Activated CD8-positive, alpha-beta memory T cell treated with anti-CD3 and anti-CD28 coated beads for 36 hours (primary cell): Measurements from ENCODE around the gene RNASEH1. TPM values are rescaled to one million over a fixed set of nuclear protein-coding genes. Genes with fewer than 3 reads are reported as not detected.
"Not testable (repeated sequence)": the region's sequence is repeated elsewhere in the genome, so short reads cannot be mapped to it uniquely, and the experiment has no call there.

Experiments
- CTCF ChIA-PET: fragments of 350-600 bp; sonication (Branson Sonifier 250); formaldehyde crosslinking; loops from one replicate; lab custom pipeline; 2021; ENCODE audit warnings: antibody characterized with exemption; lab: Charles Lee
- POLR2A ChIA-PET: fragments of 350-600 bp; sonication (Branson Sonifier 250); formaldehyde crosslinking; loops from one replicate; lab custom pipeline; 2021; ENCODE audit warnings: antibody characterized with exemption; lab: Charles Lee
- total RNA-seq, 2 experiments: library from RNA; stranded (reverse); gene quantifications; one replicate each; pipeline ENCODE4 v1.2.3, GENCODE V29; 2021

Gene RNASEH1
- total RNA-seq, 2 experiments from 2014 or later = 38.6 to 41.4 TPM

GRCh38 chr2:3572620-3573019, 14.5 kb upstream of the RNASEH1 start:
- POLR2A ChIA-PET = no interaction called here
- CTCF ChIA-PET = no interaction called here

- CTCF ChIA-PET = no interaction called here
- POLR2A ChIA-PET = no interaction called here
These were observed 13.2 kb upstream of the RNASEH1 start for GRCh38 chr2:3571284-3571683.

- CTCF ChIA-PET, POLR2A ChIA-PET: not testable (repeated sequence)
These were observed 11.5 kb upstream of the RNASEH1 start for GRCh38 chr2:3569656-3570055.

- CTCF ChIA-PET = no interaction called here
- POLR2A ChIA-PET = no interaction called here
These were observed 8.7 kb upstream of the RNASEH1 start for GRCh38 chr2:3566806-3567205.

GRCh38 chr2:3565117-3565516, 7.0 kb upstream of the RNASEH1 start:
- ChIA-PET CTCF (no interaction called here), POLR2A (no interaction called here)

DNA sequence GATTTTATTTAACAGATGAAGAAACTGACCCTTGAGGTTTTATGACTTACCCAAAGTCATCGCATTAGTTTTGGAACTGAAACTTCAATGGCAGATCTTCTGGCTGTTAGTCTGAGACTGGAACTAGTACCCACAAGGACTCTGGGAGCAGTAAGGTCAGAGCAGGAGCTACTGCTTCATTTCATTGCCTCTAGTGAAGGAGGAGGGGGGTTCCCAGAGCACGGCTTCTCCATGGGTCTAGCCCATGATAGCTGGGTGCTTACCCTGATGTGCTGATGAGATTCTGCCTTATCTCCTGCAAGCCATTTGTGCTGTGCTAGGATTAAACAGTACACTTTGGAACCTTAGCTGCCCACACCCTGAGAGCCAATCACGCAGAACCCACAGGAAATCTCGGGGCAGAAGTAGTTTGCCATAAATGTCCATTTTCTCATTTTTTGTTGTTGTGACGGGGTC, 5.4 kb upstream of the RNASEH1 start:
- ChIA-PET CTCF (no interaction called here), POLR2A (no interaction called here)

DNA sequence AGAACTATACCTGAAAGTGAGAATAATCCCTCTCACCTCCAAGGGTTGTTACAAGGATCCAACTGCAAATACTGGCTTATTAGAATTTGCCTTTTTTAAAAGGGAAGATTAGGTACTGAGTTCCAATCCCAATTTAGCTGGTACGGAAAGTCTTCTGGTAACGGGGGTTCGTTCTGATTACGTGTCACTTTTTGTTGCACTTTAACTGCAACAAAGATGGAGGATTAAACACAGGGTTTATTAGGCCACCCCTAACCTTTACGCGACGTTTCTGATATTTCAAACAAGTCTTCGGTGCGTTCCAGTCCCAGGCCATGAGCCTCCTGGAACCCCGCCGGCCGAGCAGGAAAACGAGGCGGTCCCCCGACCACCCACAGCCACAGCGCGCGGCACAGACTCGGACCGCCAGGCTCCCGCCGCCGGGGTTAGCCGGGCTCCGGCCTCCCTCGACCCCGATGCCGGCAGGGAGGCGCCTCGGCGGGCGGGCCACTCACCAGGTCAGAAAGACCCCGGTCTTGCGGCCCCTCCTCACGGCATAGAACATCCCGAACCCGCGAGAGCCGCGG, 411 bp downstream of the RNASEH1 start:
- ChIA-PET POLR2A (interaction anchor here (0.6 to 2.2 kb wide), 7 partner anchors 18 to 335 kb away, joined by 3 to 26 read pairs (median 4); partner anchors contain the start of genes ADI1, EIPR1, RPS7 and TRAPPC12), CTCF (interaction anchor here (0.6 to 1.4 kb wide), 2 partner anchors 17 to 56 kb away, joined by 3 to 5 read pairs; no protein-coding TSS in a partner anchor)

DNA sequence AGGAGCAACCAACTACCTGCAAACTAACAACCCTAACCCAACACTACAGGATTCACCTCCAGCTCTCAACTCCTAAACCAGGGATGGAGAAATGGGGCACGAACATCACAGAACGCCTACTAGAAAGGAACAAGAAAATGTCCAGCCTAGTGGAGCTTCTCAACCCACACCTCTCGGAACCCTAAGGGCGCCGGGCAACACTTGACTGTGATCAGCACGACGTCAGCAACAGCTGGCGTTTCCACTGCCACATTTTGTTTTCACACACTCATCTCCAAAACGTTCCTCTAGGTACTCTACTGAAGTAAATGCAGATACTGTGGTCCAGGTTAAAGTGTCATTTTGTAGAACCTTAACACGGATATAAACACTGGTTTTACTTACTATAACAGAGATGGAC, 4.2 kb downstream of the RNASEH1 start:
- ChIA-PET POLR2A (no interaction called here), CTCF (interaction anchor here (1.1 kb wide), 1 partner anchor 9 kb away, joined by 3 read pairs; no protein-coding TSS in a partner anchor)

- POLR2A ChIA-PET = no interaction called here
- CTCF ChIA-PET = no interaction called here
These were observed 10.2 kb downstream of the RNASEH1 start for GRCh38 chr2:3547915-3548314.

DNA sequence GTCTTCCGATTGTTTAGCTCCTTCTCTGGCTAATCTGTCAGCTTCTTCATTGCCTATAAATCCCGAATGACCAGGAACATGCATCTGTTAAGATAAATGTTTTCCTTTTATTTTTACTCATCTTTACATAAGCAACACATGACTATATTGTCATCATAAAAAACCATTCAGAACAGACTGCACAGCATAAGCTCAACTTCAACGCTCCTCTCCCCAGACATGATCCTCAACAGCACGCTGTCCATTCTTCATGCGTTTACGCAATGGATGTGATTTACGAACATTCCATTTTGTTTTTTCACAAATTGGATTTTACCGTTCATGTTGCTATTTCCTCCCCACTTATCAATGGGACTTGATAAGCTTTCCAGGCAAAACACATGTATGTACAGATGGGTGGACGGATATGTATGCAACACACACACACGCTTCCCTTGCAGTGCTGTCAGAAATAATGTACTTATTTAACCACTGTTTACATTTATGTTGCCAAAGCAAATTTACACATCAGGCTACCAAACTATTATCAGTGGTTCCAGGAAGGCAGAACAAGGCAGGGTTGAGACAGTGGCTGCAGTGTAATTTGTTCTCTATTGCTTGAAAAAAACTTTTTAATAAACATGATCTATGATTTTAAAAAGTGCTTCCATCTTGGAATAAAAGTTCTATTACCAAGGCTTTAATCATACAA, 12.2 kb downstream of the RNASEH1 start:
- POLR2A ChIA-PET = no interaction called here
- CTCF ChIA-PET = interaction anchor here (0.6 kb wide), 1 partner anchor 8 kb away, joined by 3 read pairs; no protein-coding TSS in a partner anchor

GRCh38 chr2:3543023-3543683, 15.0 kb downstream of the RNASEH1 start:
- ChIA-PET CTCF (no interaction called here), POLR2A (no interaction called here)

- CTCF ChIA-PET = no interaction called here
These were observed 16.0 kb downstream of the RNASEH1 start for GRCh38 chr2:3542107-3542506.

DNA sequence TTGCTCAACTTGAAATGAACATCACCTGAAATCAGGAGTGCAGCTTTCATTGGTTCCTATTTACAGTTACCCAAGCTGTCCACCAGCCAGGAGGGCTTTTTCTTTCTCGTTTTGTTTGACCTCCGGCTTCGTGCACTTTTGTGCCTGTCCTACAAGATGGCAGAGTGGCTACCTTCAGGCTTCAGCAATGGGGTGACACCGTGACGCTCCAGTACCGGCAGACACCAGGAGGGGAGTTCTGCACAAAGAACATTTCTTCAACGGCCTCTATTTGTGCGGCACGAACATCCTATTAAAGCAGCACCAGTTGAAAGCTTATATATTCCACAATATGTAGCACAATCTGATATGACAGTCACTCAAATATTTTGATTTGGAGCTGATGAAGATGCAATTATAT, 18.3 kb downstream of the RNASEH1 start:
- ChIA-PET POLR2A (no interaction called here), CTCF (interaction anchor here (0.9 kb wide), 1 partner anchor 112 kb away, joined by 3 read pairs; no protein-coding TSS in a partner anchor)

More at GRCh38 chr2:3542107-3542506, 16.0 kb downstream of the RNASEH1 start:
- POLR2A ChIA-PET = no interaction called here

- ChIA-PET POLR2A (no interaction called here), CTCF (no interaction called here)
These were observed 21.2 kb downstream of the RNASEH1 start for GRCh38 chr2:3536682-3537632.

GRCh38 chr2:3535794-3536681, 22.1 kb downstream of the RNASEH1 start:
- POLR2A ChIA-PET = no interaction called here
- CTCF ChIA-PET = no interaction called here

DNA sequence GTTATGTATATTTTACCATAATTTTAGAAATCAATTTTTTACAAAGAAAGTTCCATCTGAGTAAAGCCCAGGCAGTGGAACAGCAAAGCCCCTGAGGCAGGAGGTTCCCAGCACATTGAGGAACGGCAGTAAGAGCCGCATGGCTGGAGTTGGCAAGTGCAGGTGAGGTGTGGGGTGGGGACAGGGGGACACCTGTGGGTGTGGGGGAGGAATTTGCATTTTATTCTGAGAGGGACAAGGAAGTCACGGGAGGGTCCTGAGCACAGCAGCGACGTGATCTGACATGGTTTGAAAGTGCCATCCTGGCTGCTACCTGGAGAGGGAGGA, 22.7 kb downstream of the RNASEH1 start:
- ChIA-PET CTCF (no interaction called here), POLR2A (no interaction called here)

DNA sequence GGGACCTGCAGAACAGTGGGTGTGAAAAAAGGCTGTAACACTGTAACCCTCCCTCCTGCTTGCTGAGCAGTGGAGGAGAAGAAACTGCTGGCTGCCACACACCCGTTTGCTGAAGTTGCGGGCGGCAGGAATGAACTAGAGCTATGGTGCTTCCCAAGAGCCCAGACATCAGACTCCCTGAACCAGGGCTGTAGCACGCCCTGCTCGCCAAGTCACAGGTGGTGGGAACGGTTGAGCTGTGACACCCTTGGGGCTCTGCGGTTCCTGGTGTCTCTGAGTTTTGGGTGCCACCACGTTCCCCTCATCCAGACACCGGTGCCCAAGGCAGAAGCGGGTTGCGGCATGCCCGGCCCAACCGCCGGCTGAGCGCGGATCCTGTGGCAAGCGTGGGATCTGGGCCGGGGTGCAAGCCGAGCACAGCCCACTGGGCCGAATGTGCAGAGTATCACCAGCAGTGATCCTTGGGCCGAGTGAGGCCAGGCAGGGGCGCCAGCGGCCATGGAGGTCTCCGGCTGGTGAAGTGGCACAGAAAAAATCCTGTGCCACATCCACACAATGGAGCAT, 23.8 kb downstream of the RNASEH1 start:
- ChIA-PET CTCF (no interaction called here), POLR2A (no interaction called here)

DNA sequence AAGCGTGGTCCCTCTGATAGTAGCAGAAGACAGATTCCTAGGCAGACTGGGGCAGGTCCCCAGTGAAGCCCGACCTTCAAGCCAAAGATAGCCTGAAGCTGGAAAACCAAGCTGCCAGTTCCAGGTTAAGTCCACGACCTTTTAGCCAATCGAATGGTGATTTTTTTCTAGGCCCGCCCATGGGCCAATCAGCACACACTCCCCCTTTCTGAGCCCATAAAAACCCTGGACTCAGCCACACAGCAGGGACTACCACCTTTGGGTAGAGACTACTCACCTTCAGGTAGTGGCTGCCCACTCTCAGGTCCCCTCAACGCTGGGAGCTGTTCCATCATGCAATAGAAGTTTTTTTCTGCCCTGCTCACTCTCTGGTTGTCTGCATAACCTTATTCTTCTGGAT, 24.3 kb downstream of the RNASEH1 start:
- POLR2A ChIA-PET = no interaction called here
- CTCF ChIA-PET = no interaction called here
